Fibroblast of villous mesenchyme (primary cell): Measurements from ENCODE around the gene KIF21A. TPM values are rescaled to one million over a fixed set of nuclear protein-coding genes. Genes with fewer than 3 reads are reported as not detected.

Experiments
- DNase-seq: peaks from one replicate; pipeline ENCODE4 v3.0.0-alpha.2; 2010; ENCODE audit warnings: low read depth
- H3K4me3 ChIP-seq: 2 replicates; pipeline ENCODE4 v1.5.1; 2011; ENCODE audit warnings: low read depth, mild to moderate bottlenecking, low read length
- total RNA-seq: library from RNA; depleted of rRNA; stranded (reverse); fragments of >200 nt; gene quantifications from 2 replicates; pipeline ENCODE4 v1.2.3, GENCODE V29; 2012
- TF ChIP-seq, protein P1 (sequence below): IDR thresholded peaks from 2 replicates; pipeline ENCODE4 v1.5.1; 2012; ENCODE audit warnings: low read depth, mild to moderate bottlenecking, low read length; ENCODE audit not compliant: insufficient read depth

The KIF21A gene
- total RNA-seq, 1 donor = 11.2 TPM

DNA sequence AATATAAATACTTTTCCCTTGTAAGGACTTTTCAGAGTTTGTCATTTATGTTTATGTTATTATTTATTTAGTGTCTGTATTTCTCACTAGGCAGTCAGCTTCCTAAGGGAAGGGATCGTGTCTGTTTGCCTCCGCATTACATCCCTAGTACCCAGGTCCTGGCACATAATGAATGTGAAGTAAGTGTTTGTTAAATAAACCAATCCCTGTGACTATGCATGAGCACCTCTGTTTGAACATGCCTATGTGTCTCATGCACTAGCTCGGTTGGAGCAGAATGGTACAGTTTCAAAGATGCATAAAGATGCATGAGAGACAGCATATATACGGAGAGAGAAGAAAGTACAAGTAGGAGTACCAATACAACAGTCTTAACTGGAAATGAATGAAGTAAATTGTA, 99.3 kb downstream of the KIF21A start:
- TF ChIP-seq, protein P1, sequence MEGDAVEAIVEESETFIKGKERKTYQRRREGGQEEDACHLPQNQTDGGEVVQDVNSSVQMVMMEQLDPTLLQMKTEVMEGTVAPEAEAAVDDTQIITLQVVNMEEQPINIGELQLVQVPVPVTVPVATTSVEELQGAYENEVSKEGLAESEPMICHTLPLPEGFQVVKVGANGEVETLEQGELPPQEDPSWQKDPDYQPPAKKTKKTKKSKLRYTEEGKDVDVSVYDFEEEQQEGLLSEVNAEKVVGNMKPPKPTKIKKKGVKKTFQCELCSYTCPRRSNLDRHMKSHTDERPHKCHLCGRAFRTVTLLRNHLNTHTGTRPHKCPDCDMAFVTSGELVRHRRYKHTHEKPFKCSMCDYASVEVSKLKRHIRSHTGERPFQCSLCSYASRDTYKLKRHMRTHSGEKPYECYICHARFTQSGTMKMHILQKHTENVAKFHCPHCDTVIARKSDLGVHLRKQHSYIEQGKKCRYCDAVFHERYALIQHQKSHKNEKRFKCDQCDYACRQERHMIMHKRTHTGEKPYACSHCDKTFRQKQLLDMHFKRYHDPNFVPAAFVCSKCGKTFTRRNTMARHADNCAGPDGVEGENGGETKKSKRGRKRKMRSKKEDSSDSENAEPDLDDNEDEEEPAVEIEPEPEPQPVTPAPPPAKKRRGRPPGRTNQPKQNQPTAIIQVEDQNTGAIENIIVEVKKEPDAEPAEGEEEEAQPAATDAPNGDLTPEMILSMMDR = no peak
- H3K4me3 ChIP-seq = no peak overlapping the region
- DNase-seq = no peak

DNA sequence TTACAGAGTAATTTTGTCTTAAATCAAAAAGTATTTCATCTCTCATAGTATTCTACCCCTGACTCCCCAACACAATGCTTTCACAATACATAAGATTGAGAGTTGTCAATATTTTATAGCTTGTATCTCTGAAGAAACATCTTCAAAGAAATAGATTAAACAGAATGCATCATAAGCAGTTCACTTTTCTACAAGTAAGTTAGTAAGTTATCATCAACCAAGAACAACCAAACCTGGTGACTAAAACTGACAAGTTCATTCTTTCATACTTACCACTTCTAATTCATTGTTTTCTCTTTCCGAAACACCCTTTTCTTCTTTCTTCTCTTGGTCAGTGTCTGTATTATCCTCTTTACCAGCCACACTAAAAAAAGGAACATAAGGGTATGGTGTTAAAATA, 101.2 kb downstream of the KIF21A start:
- H3K4me3 ChIP-seq = no peak overlapping the region
- DNase-seq = no peak
- TF ChIP-seq, protein P1 = no peak

DNA sequence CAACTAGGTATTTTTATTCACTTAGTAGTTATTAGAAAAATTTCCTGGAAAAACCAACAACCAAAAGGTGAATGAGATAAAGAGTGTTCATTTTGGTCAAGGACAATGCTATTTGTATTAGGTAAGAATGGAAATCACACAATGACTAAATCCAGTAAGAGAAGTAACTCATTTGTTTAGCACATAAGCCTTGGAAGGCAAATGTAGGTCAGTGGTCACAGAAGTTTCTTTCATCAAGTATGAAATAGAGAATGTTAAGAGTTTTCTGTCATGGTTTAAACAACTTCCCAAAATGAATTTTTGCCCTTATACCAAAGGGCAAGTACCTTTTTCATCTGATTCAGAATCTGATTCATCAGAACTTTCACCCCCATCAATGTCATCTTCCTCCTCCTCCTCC, 101.7 kb downstream of the KIF21A start:
- TF ChIP-seq, protein P1 = no peak
- no peak for DNase-seq
- no peak overlapping the region for H3K4me3 ChIP-seq

DNA sequence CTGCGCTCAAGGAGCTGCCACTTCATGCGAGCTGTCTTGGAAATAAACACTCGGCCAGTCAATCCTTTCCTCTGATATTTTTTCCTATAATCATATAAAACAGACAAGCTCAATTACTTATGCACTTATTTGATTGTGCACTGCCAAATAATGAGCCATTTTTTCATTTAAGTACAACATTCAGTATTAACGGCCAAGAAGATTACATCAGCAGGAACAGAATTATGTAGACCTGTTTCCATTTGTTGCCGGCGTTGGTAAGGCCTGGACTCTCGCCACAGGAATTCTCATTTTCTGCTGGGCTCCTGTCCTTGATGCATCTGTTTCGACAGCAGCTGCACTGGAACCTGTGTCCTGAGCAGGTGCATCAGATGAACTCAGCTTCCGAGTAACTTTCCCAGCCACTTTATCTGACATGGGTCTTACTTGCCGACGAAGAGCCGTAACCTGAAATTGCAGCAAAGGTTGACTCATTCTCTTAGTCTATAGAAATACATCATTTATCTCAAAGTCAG, 110.2 kb downstream of the KIF21A start:
- H3K4me3 ChIP-seq = no peak overlapping the region
- DNase-seq = no peak
- TF ChIP-seq, protein P1 = no peak

DNA sequence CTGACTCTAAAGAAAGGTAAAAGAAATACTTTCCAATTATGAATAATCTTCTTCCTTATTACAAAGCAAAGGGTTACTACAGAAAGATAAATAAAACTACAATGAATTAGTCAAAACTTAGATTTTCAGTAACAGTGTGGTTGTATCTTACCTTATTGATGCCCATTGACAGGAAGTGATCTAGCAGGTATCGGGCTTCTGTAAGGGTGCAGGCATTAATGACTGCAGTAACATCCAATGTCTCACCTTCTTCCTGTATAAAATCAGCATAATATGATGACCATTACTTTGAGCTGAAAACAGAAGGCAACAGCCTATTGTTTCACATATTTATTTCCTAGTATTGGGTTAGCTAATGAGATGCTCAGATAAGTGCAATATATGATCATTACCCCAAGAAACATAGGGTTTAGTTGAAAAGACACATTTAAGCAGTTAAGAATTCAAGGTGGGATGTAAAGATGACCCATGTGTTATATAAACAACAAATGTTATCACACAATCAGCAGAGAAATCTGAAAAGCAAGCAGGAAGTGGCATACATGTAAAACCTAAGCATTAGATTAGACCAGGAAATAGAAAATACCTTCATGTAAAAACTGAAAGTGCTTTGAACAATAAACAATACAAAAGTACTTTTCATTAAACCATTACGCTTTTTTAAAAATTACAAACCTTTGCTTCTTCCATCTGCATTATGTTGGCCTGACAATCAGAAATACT, 111.2 kb downstream of the KIF21A start:
- DNase-seq = no peak
- TF ChIP-seq, protein P1 = no peak
- no peak overlapping the region for H3K4me3 ChIP-seq

DNA sequence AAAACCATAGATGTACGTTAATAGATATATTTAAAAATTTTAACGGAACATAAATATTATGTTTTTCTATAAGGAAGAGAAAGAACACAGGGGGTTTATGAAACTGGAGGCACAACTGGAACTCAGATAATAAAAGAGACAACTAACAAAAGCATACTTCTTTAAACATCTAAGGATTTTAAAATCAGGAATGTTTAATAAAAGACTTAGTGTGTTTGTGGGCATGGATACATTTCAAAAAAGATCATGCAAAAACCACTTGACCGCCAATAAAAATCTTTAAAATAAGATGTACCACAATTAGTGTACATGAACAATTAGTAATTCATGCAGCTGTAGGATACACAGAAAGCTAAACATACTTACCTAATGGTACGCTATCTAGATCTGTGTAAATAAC, 113.0 kb downstream of the KIF21A start:
- no peak for DNase-seq
- H3K4me3 ChIP-seq = no peak overlapping the region
- TF ChIP-seq, protein P1 = no peak

DNA sequence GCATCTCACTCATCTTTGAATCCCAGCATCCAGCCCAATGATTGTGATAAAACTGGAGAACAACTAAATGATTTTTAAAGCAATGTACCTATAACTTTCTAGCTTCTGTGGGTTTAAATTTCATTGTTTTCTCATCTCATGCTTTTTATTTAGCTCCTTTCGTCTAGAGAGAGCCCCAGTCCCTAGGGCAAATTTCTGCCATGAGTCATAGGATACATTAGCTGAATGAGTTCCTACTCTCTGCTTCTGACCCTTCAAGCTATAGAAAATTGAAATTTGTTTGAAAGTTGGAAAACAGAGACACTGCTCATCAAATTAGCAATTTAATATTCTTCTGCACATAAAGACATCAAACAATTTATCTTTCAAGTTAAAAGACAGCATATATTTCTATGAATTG, 113.9 kb downstream of the KIF21A start:
- TF ChIP-seq, protein P1 = no peak
- peak; percentile 5 for DNase-seq

More for the DNA sequence above, 113.9 kb downstream of the KIF21A start:
- H3K4me3 ChIP-seq = no peak overlapping the region
